ENCODE results near the gene MIB2. TPM values are rescaled to one million over a fixed set of nuclear protein-coding genes. Genes with fewer than 3 reads are reported as not detected.
"Not testable (repeated sequence)": the region's sequence is repeated elsewhere in the genome, so short reads cannot be mapped to it uniquely, and the experiment has no call there.

Gene MIB2
- total RNA-seq, 2 experiments from 2014 or later = 37.1 TPM

GRCh38 chr1:1630191-1630964 is 15.1 kb downstream of the MIB2 start:
- Mint-ChIP-seq H3K9me3 (ENCODE audit: low read depth) (no peaks in the 10 kb centered on the region), H3K27ac (peak overlapping the region; percentile 86), H3K4me1 (peaks cover 7% of the 10 kb centered on the region), H3K36me3 (ENCODE audit: low read depth) (peaks cover 2% of the 10 kb centered on the region), H3K4me3 (peak overlapping the region; percentile 66), H3K27me3 (peaks cover 4% of the 10 kb centered on the region)
- ATAC-seq = peak; percentile 81
- POLR2A ChIA-PET = interaction anchor here (2.5 kb wide), 1 partner anchor 15 kb away, joined by 17 read pairs; the partner anchor contains the start of gene MIB2
- intact Hi-C loops (cut with DNase I, micrococcal nuclease) = loop anchor here (1.0 to 5.0 kb wide), 5 partner anchors 15 to 118 kb away; partner anchors contain the start of genes MIB2 (in 2 of the 2), ATAD3A (in 1 of the 2), CDK11B (in 1 of the 2) and SSU72 (in 1 of the 2)
- CTCF ChIA-PET = interaction anchor here (0.8 to 1.6 kb wide), 2 partner anchors 13 to 35 kb away, joined by 4 to 5 read pairs; no protein-coding TSS in a partner anchor
- DNase-seq = peak; percentile 96

GRCh38 chr1:1630965-1631781 is 15.9 kb downstream of the MIB2 start:
- ATAC-seq (no peak), DNase-seq (peak; percentile 38)
- Mint-ChIP-seq H3K9me3 (ENCODE audit: low read depth) (no peaks in the 10 kb centered on the region), H3K4me1 (peaks cover 7% of the 10 kb centered on the region), H3K27ac (no peak overlapping the region), H3K4me3 (no peak overlapping the region), H3K27me3 (peaks cover 4% of the 10 kb centered on the region), H3K36me3 (ENCODE audit: low read depth) (peaks cover 2% of the 10 kb centered on the region)
- ChIA-PET CTCF (interaction anchor here (0.7 kb wide), 1 partner anchor 20 kb away, joined by 3 read pairs; no protein-coding TSS in a partner anchor), POLR2A (interaction anchor here (0.6 kb wide), 1 partner anchor 148 kb away, joined by 3 read pairs; no protein-coding TSS in a partner anchor)
- intact Hi-C loops (cut with DNase I, micrococcal nuclease) = loop anchor here (1.0 to 5.0 kb wide), 5 partner anchors 16 to 119 kb away; partner anchors contain the start of genes MIB2 (in 2 of the 2), ATAD3A (in 1 of the 2), CDK11B (in 1 of the 2) and SSU72 (in 1 of the 2)

GRCh38 chr1:1631782-1632420 is 16.6 kb downstream of the MIB2 start, which contains the start of gene MMP23B:
Gene MMP23B (plus strand): TSS chr1:1632173. CDS start chr1:1632219, 46 bp downstream.
- no peak for ATAC-seq
- intact Hi-C loops (cut with DNase I, micrococcal nuclease) = loop anchor here in 1 of 2 experiments (2.0 to 5.0 kb wide), 4 partner anchors 17 to 120 kb away; partner anchors contain the start of genes ATAD3A, CDK11B, MIB2 and SSU72
- peaks cover 7% of the 10 kb centered on the region for H3K4me1 Mint-ChIP-seq
- POLR2A ChIA-PET = no interaction called here
- no peak within 1 kb of the TSS for H3K4me3 Mint-ChIP-seq
- no peaks in the 10 kb centered on the region for H3K9me3 Mint-ChIP-seq (ENCODE audit: low read depth)
- no peak for DNase-seq
- CTCF ChIA-PET = interaction anchor here (0.7 kb wide), 1 partner anchor 19 kb away, joined by 3 read pairs; no protein-coding TSS in a partner anchor
- H3K27ac Mint-ChIP-seq = no peak within 1 kb of the TSS
- H3K27me3 Mint-ChIP-seq = peaks cover 4% of the 10 kb centered on the region
- peaks cover 2% of the 10 kb centered on the region for H3K36me3 Mint-ChIP-seq (ENCODE audit: low read depth)

GRCh38 chr1:1633409-1633808 is 18.1 kb downstream of the MIB2 start:
- ATAC-seq; H3K9me3 Mint-ChIP-seq (ENCODE audit: low read depth); CTCF ChIA-PET; H3K36me3 Mint-ChIP-seq (ENCODE audit: low read depth); H3K4me3 Mint-ChIP-seq; H3K27me3 Mint-ChIP-seq; H3K4me1 Mint-ChIP-seq; POLR2A ChIA-PET; DNase-seq; H3K27ac Mint-ChIP-seq: not testable (repeated sequence)
- intact Hi-C loops (cut with DNase I, micrococcal nuclease) = loop anchor here in 1 of 2 experiments (5.0 kb wide), 1 partner anchor 121 kb away; the partner anchor contains the start of gene ATAD3A

- H3K4me1 Mint-ChIP-seq; H3K4me3 Mint-ChIP-seq; H3K27ac Mint-ChIP-seq; POLR2A ChIA-PET; DNase-seq; H3K9me3 Mint-ChIP-seq (ENCODE audit: low read depth); ATAC-seq; H3K27me3 Mint-ChIP-seq; H3K36me3 Mint-ChIP-seq (ENCODE audit: low read depth); CTCF ChIA-PET: not testable (repeated sequence)
- intact Hi-C loops (cut with DNase I, micrococcal nuclease) = loop anchor here in 1 of 2 experiments (5.0 kb wide), 1 partner anchor 122 kb away; the partner anchor contains the start of gene ATAD3A
Observed at GRCh38 chr1:1634613-1635012, 19.3 kb downstream of the MIB2 start.

GRCh38 chr1:1636621-1637478 is 21.6 kb downstream of the MIB2 start:
- H3K4me1 Mint-ChIP-seq; DNase-seq; ATAC-seq; H3K36me3 Mint-ChIP-seq (ENCODE audit: low read depth); H3K27ac Mint-ChIP-seq; H3K4me3 Mint-ChIP-seq; H3K27me3 Mint-ChIP-seq; H3K9me3 Mint-ChIP-seq (ENCODE audit: low read depth); intact Hi-C loops (cut with DNase I, micrococcal nuclease): not testable (repeated sequence)
- ChIA-PET CTCF (interaction anchor here (0.5 kb wide), 1 partner anchor 171 kb away, joined by 3 read pairs; no protein-coding TSS in a partner anchor), POLR2A (interaction anchor here (0.5 kb wide), 1 partner anchor 49 kb away, joined by 3 read pairs; no protein-coding TSS in a partner anchor)

GRCh38 chr1:1637479-1637875 is 22.2 kb downstream of the MIB2 start:
- H3K27ac Mint-ChIP-seq; H3K36me3 Mint-ChIP-seq (ENCODE audit: low read depth); ATAC-seq; intact Hi-C loops (cut with DNase I, micrococcal nuclease); DNase-seq; POLR2A ChIA-PET; H3K4me3 Mint-ChIP-seq; H3K27me3 Mint-ChIP-seq; H3K4me1 Mint-ChIP-seq; CTCF ChIA-PET; H3K9me3 Mint-ChIP-seq (ENCODE audit: low read depth): not testable (repeated sequence)

- H3K27ac Mint-ChIP-seq; intact Hi-C loops (cut with DNase I, micrococcal nuclease); H3K27me3 Mint-ChIP-seq; H3K9me3 Mint-ChIP-seq (ENCODE audit: low read depth); H3K36me3 Mint-ChIP-seq (ENCODE audit: low read depth); ATAC-seq; H3K4me3 Mint-ChIP-seq; POLR2A ChIA-PET; DNase-seq; CTCF ChIA-PET; H3K4me1 Mint-ChIP-seq: not testable (repeated sequence)
Observed at GRCh38 chr1:1638528-1638927, 23.2 kb downstream of the MIB2 start.

- H3K36me3 Mint-ChIP-seq (ENCODE audit: low read depth); H3K4me3 Mint-ChIP-seq; ATAC-seq; H3K9me3 Mint-ChIP-seq (ENCODE audit: low read depth); POLR2A ChIA-PET; CTCF ChIA-PET; intact Hi-C loops (cut with DNase I, micrococcal nuclease); H3K27ac Mint-ChIP-seq; H3K4me1 Mint-ChIP-seq; H3K27me3 Mint-ChIP-seq; DNase-seq: not testable (repeated sequence)
Observed at GRCh38 chr1:1639368-1639767, 24.1 kb downstream of the MIB2 start.

GRCh38 chr1:1640081-1640480 is 24.8 kb downstream of the MIB2 start:
- H3K36me3 Mint-ChIP-seq (ENCODE audit: low read depth); H3K9me3 Mint-ChIP-seq (ENCODE audit: low read depth); H3K4me1 Mint-ChIP-seq; H3K27ac Mint-ChIP-seq; intact Hi-C loops (cut with DNase I, micrococcal nuclease); DNase-seq; H3K27me3 Mint-ChIP-seq; CTCF ChIA-PET; POLR2A ChIA-PET; H3K4me3 Mint-ChIP-seq; ATAC-seq: not testable (repeated sequence)

Measured in activated CD4-positive, alpha-beta T cell treated with anti-CD3 and anti-CD28 coated beads for 36 hours (primary cell).